HG03521 (cell line): ENCODE results near the gene PIGBOS1.

Source experiments
- ATAC-seq: cut with Tn5 transposase; IDR thresholded peaks from one replicate; pipeline ENCODE4 v1.9.1; 2021; ENCODE audit warnings: mild to moderate bottlenecking, moderate library complexity; ENCODE audit not compliant: unreplicated experiment

The PIGBOS1 gene

DNA sequence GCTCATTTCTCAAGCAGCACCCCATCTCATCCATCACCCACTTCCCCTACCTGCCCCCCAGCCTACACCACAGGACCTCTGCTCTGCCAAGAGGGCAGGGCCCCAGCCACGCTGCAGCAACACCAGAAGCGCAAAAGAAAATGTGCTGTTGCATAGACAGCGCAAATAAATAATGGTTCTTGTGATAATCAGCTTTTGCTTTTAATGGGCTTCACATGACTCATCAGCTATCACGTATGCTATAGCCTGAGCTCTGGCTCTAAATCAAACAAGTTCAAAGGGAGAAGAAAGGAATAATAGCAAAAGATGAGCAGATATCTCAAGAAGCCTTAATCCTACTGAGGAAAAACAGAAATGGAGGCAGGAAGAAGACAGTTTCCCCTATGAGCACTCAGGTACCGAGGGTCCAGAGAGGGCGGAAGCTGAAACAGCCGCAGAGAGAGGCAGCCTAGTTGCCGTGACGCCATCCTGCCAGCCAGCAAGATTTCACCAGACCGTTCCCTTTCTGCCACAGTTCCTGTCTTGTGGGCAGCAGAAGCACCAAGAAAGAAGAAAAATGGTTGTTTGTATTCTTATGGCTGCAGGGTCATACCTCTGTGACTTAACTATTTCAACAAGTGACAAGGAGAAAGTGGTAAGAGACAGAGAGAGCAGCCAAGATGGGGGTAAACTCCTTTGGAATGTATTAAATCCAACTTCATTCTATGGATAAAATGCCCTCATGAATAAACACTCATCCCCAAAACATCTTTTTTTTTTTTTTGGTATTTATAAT is 51.3 kb downstream of the PIGBOS1 start:
- peak; percentile 78 for ATAC-seq
